GM19193 (cell line): ENCODE results near the gene TTC34.

Experiments used
- POLR2A ChIP-seq: IDR thresholded peaks from 4 replicates; pipeline ENCODE4 v1.6.1; 2011; ENCODE audit not compliant: insufficient read depth, insufficient read length; ENCODE audit errors: extremely low read depth

Gene TTC34

GRCh38 chr1:2797741-2798016 lies 3.8 kb downstream of the TTC34 start:
- no peak for TF ChIP-seq POLR2A

- no peak for TF ChIP-seq POLR2A
Observed at GRCh38 chr1:2796890-2797740, 4.4 kb downstream of the TTC34 start.

GRCh38 chr1:2795926-2796325 lies 5.6 kb downstream of the TTC34 start:
- TF ChIP-seq POLR2A, result no peak

- no peak for TF ChIP-seq POLR2A
Observed at GRCh38 chr1:2791027-2791760, 10.3 kb downstream of the TTC34 start.

GRCh38 chr1:2789986-2790581 lies 11.4 kb downstream of the TTC34 start:
- no peak for TF ChIP-seq POLR2A

GRCh38 chr1:2789164-2789985 lies 12.1 kb downstream of the TTC34 start:
- no peak for TF ChIP-seq POLR2A

- no peak for TF ChIP-seq POLR2A
Observed at GRCh38 chr1:2788506-2789163, 12.9 kb downstream of the TTC34 start.

- TF ChIP-seq POLR2A, result no peak
Observed at GRCh38 chr1:2787163-2787911, 14.2 kb downstream of the TTC34 start.

GRCh38 chr1:2786329-2787162 lies 14.9 kb downstream of the TTC34 start:
- no peak for TF ChIP-seq POLR2A

GRCh38 chr1:2785631-2786328 lies 15.7 kb downstream of the TTC34 start:
- TF ChIP-seq POLR2A, result no peak

GRCh38 chr1:2784854-2785630 lies 16.5 kb downstream of the TTC34 start:
- no peak for TF ChIP-seq POLR2A
